Fibroblast of lung (primary cell): ENCODE measurements around the gene PRSS16.

Source experiments
- CTCF ChIP-seq, 2 donors: IDR thresholded peaks in 1 of 2; conservative IDR thresholded peaks in 1 of 2; 1 replicate in 1 of 2; 2 replicates in 1 of 2; pipeline ENCODE4 v1.5.1; 2011 to 2012; ENCODE audit warnings: low read length in 2 of 2, control low read depth in 1 of 2, inconsistent platforms in 1 of 2, low read depth in 1 of 2, mild to moderate bottlenecking in 1 of 2
- EZH2 ChIP-seq: IDR thresholded peaks from 2 replicates; pipeline ENCODE4 v1.5.1; 2012; ENCODE audit warnings: low read length, control low read depth, mild to moderate bottlenecking; ENCODE audit errors: missing control alignments

DNA sequence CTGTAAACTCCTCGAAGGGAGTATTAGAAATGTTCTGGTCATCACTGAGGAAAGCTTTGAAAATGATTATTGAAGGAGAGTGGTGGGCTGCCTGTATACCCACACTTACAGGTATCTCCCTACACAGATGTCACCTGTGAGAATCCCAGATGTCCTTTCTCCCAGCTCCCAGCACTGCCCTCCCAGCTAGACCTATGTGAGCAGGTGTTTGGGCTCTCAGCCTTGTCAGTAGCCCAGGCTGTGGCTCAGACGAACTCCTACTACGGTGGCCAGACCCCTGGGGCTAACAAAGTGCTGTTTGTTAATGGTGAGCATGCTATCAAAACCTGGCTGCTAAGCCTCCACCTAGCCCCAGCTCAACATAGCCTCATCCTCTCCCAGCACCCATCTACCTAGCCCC is 7.1 kb downstream of the PRSS16 start:
- TF ChIP-seq EZH2 (no peak), CTCF (conservative IDR thresholded peaks at IDR 0.05 in 1 of 2, IDR thresholded peaks at IDR 0.05 in 1 of 2; ENCODE audit: low read depth in 1 of 2, low read length in 2 of 2) (no peak)
